Brain microvascular endothelial cell (primary cell): Measurements from ENCODE around the gene IFIH1.

ENCODE experiments used
- DNase-seq: peaks from one replicate; pipeline ENCODE4 v3.0.0-alpha.2; 2020
- H3K27ac ChIP-seq: fragments of 250-450 bp; sonication (Bioruptor Pico); 2 replicates; pipeline ENCODE4 v1.5.1; 2020; ENCODE audit warnings: mild to moderate bottlenecking, moderate library complexity
- H3K27me3 ChIP-seq: fragments of 250-450 bp; sonication (Bioruptor Pico); replicated peaks from 2 replicates; pipeline ENCODE4 v1.5.1; 2020; ENCODE audit warnings: mild to moderate bottlenecking
- H3K36me3 ChIP-seq: fragments of 250-450 bp; sonication (Bioruptor Pico); replicated peaks from 2 replicates; pipeline ENCODE4 v1.5.1; 2020; ENCODE audit warnings: mild to moderate bottlenecking
- H3K4me3 ChIP-seq: 2 replicates; pipeline ENCODE4 v1.5.1; 2011; ENCODE audit warnings: low read depth, mild to moderate bottlenecking, control low read depth, low read length, moderate library complexity
- in situ Hi-C: cut with HindIII; loops from 2 replicates; pipeline ENCODE4 v1.10.0; 2017; ENCODE audit warnings: low sequenced_read_pairs, low pct_ligation_motif_present
- TF ChIP-seq, protein P1 (sequence below): IDR thresholded peaks from 2 replicates; pipeline ENCODE4 v1.5.1; 2011; ENCODE audit warnings: low read depth, mild to moderate bottlenecking, moderate library complexity, low read length, control low read depth, inconsistent platforms; ENCODE audit errors: missing control alignments

Gene IFIH1

DNA sequence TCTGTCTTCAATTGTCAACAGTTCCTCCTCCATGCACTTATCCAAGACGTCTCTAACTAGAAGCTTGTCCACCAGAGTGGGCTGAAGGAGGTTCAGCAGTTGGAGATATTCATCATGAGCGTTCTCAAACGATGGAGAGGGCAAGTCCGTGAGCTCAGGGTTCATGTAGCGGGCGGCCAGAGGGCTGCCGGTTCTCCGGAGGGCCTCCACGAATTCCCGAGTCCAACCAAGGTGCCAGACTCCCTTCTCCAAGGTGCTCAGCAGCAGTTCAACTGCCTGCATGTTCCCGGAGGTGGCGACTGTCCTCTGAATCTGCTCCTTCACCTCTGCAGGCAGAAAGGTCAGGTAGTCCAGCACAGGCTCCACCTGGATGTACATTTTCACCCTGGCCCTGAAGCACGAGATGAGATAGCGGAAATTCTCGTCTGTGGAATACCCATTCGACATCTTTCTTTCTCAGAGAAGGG lies 590 bp downstream of the IFIH1 start:
- H3K27ac ChIP-seq: no peak overlapping the region
- peak overlapping the region; percentile 74 for H3K4me3 ChIP-seq
- in situ Hi-C loops: no loop called here
- H3K27me3 ChIP-seq: no peaks in the 10 kb centered on the region
- peak; percentile 5 for DNase-seq
- TF ChIP-seq, protein P1, sequence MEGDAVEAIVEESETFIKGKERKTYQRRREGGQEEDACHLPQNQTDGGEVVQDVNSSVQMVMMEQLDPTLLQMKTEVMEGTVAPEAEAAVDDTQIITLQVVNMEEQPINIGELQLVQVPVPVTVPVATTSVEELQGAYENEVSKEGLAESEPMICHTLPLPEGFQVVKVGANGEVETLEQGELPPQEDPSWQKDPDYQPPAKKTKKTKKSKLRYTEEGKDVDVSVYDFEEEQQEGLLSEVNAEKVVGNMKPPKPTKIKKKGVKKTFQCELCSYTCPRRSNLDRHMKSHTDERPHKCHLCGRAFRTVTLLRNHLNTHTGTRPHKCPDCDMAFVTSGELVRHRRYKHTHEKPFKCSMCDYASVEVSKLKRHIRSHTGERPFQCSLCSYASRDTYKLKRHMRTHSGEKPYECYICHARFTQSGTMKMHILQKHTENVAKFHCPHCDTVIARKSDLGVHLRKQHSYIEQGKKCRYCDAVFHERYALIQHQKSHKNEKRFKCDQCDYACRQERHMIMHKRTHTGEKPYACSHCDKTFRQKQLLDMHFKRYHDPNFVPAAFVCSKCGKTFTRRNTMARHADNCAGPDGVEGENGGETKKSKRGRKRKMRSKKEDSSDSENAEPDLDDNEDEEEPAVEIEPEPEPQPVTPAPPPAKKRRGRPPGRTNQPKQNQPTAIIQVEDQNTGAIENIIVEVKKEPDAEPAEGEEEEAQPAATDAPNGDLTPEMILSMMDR: no peak
- no peaks in the 10 kb centered on the region for H3K36me3 ChIP-seq

DNA sequence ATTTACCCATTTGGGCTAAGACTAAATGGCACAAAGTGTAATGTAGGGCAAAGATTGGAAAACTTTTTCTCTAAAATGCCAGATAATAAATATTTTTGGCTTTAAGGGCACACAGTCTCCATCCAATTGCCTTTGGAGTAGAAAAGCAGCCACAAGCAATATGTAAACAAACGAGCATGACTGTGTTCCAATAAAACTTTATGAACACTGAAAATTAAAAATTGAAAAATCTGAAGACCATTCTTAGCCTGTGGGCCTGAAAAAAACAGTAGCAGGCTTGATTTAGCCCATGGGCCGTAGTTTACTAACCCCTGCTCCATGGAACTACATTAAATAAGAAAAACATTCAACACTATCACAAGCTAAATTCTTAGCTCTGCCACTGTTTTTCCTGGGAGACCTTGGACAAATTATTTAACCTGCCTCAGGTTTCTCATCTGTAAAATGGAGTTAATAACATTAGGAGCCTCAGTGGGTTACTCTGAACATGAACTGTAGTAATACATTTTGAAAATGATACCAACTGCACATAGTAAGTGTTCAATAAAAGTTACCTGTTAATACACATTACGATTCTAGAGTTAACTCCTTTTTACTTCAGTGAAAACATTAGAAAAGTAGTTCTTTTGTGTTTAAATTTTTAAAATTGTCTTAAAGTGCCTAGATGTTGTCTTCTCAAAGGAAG lies 1.3 kb downstream of the IFIH1 start:
- no peak for DNase-seq
- Histone ChIP-seq H3K27me3 (no peaks in the 10 kb centered on the region), H3K4me3 (no peak overlapping the region), H3K36me3 (no peaks in the 10 kb centered on the region), H3K27ac (no peak overlapping the region)
- TF ChIP-seq, protein P1: no peak
- in situ Hi-C loops: no loop called here

DNA sequence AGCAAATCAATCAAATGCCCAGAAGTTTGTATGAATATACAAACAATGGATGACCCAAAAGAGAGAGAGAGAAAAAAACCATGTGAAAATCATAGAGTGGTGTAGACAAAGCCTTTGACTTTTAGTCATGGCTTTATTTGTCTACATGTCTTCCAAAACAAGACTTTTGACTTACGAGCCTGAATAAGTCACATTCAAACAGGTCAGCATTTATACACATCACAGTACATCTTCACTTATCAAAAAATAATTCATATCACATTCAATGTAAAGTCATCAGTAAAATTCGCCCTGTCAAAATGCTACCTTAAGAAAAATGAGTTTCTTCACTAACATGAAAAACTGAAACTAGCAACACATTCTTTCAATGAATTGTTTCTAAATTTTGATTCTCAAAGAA lies 1.9 kb downstream of the IFIH1 start:
- H3K27ac ChIP-seq: no peak overlapping the region
- no peaks in the 10 kb centered on the region for H3K36me3 ChIP-seq
- no peak overlapping the region for H3K4me3 ChIP-seq
- in situ Hi-C loops: no loop called here
- DNase-seq: no peak
- TF ChIP-seq, protein P1: no peak
- no peaks in the 10 kb centered on the region for H3K27me3 ChIP-seq

DNA sequence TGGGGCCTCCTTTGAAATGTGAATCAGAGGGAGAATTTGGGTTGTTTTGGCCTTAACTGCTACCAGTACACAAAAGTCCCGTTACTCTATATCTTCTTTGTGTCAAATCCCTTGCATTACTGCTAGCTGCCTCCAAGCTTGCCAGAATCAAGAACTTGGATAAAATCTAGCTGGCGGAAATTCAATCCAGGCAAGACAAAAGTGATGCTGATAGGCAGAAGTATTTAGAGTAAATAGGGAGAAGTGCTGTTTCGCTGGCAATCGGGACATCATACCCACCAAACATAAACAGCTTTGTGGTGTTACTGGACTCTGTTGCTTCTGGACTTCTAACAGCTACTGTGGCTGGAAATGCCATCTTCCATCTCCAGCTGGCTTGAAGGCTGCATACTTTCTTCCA lies 2.5 kb downstream of the IFIH1 start:
- no peak for DNase-seq
- Histone ChIP-seq H3K27me3 (no peaks in the 10 kb centered on the region), H3K4me3 (no peak overlapping the region), H3K27ac (no peak overlapping the region), H3K36me3 (no peaks in the 10 kb centered on the region)
- TF ChIP-seq, protein P1: no peak
- in situ Hi-C loops: no loop called here

DNA sequence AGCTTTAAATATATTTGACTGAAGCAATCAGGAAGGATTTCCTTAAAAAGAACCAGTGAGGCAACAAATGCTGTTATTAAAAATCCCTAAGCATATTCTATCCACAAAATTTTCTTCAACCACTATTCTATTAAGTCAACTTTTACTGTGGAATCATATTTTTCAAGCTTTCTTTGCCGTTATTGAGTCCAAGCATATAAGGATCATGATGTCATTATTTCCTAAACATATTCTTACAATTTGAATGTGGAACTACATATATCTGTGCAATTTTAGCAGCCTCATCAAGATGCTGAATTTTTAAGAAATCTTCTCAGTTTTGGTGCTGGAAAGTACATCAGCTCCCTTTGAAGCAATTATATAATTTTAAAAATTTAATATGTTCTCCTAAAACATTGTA lies 5.6 kb downstream of the IFIH1 start:
- no peaks in the 10 kb centered on the region for H3K27me3 ChIP-seq
- in situ Hi-C loops: no loop called here

More for the DNA sequence above, 5.6 kb downstream of the IFIH1 start:
- no peak for DNase-seq
- Histone ChIP-seq H3K36me3 (no peaks in the 10 kb centered on the region), H3K4me3 (no peak overlapping the region), H3K27ac (no peak overlapping the region)
- TF ChIP-seq, protein P1: no peak
